Testis (tissue), 3 donors: ENCODE measurements around the gene PAX8. TPM values are rescaled to one million over a fixed set of nuclear protein-coding genes. Genes with fewer than 3 reads are reported as not detected.

Source experiments
- DNase-seq: peaks from one replicate; pipeline ENCODE4 v3.0.0-alpha.2; 2019
- H3K27ac ChIP-seq, 2 donors: fragments of 200-600 bp; sonication (generic); one replicate each; pipeline ENCODE4 v1.5.1; 2019
- H3K27me3 ChIP-seq: fragments of 200-600 bp; sonication (generic); one replicate; pipeline ENCODE4 v1.5.1; 2019
- H3K36me3 ChIP-seq: fragments of 200-600 bp; sonication (generic); one replicate; pipeline ENCODE4 v1.5.1; 2017; ENCODE audit warnings: low read depth; ENCODE audit errors: missing control alignments
- H3K4me1 ChIP-seq: fragments of 200-600 bp; sonication (generic); one replicate; pipeline ENCODE4 v1.5.1; 2019
- H3K4me3 ChIP-seq, 2 donors: fragments of 200-600 bp; sonication (generic); one replicate each; pipeline ENCODE4 v1.5.1; 2017 to 2019
- H3K9me3 ChIP-seq: fragments of 200-600 bp; sonication (generic); one replicate; pipeline ENCODE4 v1.5.1; 2017
- POLR2A ChIP-seq: fragments of 450-650 bp; IDR thresholded peaks from one replicate; pipeline ENCODE4 v1.6.1; 2017; ENCODE audit warnings: antibody characterized with exemption, mild to moderate bottlenecking, moderate library complexity
- WGBS, 2 donors: methylation state at CpG; one replicate each; pipeline ENCODE4 v1.1.5; 2018; 5-methylcytosine and 5-hydroxymethylcytosine counted together
- intact Hi-C: fragments of 100-400 bp; cut with DNase I; formaldehyde crosslinking; loops from one replicate; pipeline ENCODE4 v1.15.1; 2023; ENCODE audit warnings: low total_unique reads
- polyA plus RNA-seq: library from polyadenylated mRNA; stranded (reverse); fragments of 350-450 nt; fragmentation: Illumina TruSeq; extraction: RNeasy Lipid Tissue Mini Kit (QIAGEN cat#74804); gene quantifications from one replicate; pipeline ENCODE4 v1.2.3, GENCODE V29; 2014; ENCODE audit warnings: low read depth, low replicate concordance; ENCODE audit not compliant: insufficient read depth
- total RNA-seq, 2 donors: library from RNA; depleted of rRNA; stranded (reverse); fragments of >200 nt; gene quantifications; one replicate each; pipeline ENCODE4 v1.2.3, GENCODE V29; 2016
- TF ChIP-seq, protein P1 (sequence below), 3 experiments: fragments of 450-650 bp in 2 of 3; fragments of 200-600 bp in 1 of 3; sonication (generic) in 1 of 3; IDR thresholded peaks; one replicate each; pipeline ENCODE4 v1.5.1; 2016 to 2019; ENCODE audit warnings: antibody characterized with exemption in 3 of 3, mild to moderate bottlenecking in 2 of 3, moderate library complexity in 1 of 3

PAX8 gene
- total and polyA plus RNA-seq, 3 donors from 2014 or later = 4.7 to 22.3 (median 5.4) TPM

DNA sequence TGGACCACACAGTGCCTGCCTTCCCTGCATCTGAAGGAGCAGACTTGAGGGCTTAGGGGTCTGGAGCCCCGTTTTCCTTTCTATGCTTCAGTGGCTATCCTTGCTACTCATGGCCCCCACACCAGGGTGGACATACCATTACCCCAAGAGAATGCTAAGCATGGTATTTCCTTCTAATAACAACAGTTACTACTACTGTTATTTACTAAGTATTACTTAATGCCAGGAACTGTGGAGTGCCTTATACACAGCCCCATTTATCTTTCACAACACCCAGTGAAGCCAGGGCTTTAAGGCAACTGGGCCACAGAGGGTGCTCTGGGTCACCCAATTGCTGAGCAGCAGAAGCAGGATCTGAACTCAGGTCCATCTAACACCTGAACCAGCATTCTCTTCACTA, 5.8 kb upstream of the PAX8 start:
- intact Hi-C loops = no loop called here
- 88 to 89% methylated on average over 1 of the region's 1 CpG for WGBS, 2 donors
- Histone ChIP-seq H3K27ac (no peak overlapping the region), H3K4me1 (no peaks in the 10 kb centered on the region), H3K27me3 (no peaks in the 10 kb centered on the region), H3K9me3 (no peaks in the 10 kb centered on the region), H3K36me3 (no peaks in the 10 kb centered on the region), H3K4me3 (no peak overlapping the region)
- TF ChIP-seq POLR2A = no peak
- TF ChIP-seq, protein P1, sequence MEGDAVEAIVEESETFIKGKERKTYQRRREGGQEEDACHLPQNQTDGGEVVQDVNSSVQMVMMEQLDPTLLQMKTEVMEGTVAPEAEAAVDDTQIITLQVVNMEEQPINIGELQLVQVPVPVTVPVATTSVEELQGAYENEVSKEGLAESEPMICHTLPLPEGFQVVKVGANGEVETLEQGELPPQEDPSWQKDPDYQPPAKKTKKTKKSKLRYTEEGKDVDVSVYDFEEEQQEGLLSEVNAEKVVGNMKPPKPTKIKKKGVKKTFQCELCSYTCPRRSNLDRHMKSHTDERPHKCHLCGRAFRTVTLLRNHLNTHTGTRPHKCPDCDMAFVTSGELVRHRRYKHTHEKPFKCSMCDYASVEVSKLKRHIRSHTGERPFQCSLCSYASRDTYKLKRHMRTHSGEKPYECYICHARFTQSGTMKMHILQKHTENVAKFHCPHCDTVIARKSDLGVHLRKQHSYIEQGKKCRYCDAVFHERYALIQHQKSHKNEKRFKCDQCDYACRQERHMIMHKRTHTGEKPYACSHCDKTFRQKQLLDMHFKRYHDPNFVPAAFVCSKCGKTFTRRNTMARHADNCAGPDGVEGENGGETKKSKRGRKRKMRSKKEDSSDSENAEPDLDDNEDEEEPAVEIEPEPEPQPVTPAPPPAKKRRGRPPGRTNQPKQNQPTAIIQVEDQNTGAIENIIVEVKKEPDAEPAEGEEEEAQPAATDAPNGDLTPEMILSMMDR (IDR thresholded peaks at IDR 0.05) = no peak
- DNase-seq = no peak

DNA sequence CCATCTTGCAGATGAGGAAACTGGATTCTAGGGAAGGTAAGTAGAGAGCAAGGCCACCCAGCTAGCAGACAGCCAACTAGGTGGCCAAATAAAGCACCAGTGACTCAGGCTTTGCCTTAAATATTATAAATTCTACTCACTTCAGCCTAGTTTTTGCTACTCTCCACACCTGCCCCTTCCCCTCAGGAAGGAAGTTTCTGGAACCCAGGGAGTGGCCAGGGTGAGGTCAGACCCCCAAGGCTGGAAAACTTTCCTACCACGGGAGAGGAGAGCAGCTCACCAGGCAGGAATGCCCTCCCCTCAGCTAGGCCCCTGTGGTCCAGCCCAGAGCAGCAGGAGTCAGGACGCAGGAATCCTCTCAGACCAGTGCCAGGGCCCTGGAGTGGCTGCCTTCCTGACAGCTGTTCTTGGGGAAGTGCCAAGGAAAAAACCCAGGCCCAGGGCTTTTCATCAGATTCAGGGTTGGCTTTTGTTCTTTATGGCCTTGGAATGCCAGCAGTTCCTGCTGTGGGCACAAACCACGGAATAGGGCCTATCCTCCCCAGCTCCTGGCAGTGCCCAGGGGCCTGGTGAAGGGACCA, 5.1 kb upstream of the PAX8 start:
- Histone ChIP-seq H3K27me3 (no peaks in the 10 kb centered on the region), H3K4me1 (no peaks in the 10 kb centered on the region), H3K36me3 (no peaks in the 10 kb centered on the region), H3K9me3 (no peaks in the 10 kb centered on the region), H3K4me3 (no peak overlapping the region), H3K27ac (no peak overlapping the region)
- TF ChIP-seq POLR2A = no peak
- TF ChIP-seq, protein P1 (IDR thresholded peaks at IDR 0.05) = no peak
- intact Hi-C loops = no loop called here
- WGBS, 2 donors = 45 to 50% methylated on average over 2 to 3 of the region's 3 CpGs
- DNase-seq = peak; percentile 31

DNA sequence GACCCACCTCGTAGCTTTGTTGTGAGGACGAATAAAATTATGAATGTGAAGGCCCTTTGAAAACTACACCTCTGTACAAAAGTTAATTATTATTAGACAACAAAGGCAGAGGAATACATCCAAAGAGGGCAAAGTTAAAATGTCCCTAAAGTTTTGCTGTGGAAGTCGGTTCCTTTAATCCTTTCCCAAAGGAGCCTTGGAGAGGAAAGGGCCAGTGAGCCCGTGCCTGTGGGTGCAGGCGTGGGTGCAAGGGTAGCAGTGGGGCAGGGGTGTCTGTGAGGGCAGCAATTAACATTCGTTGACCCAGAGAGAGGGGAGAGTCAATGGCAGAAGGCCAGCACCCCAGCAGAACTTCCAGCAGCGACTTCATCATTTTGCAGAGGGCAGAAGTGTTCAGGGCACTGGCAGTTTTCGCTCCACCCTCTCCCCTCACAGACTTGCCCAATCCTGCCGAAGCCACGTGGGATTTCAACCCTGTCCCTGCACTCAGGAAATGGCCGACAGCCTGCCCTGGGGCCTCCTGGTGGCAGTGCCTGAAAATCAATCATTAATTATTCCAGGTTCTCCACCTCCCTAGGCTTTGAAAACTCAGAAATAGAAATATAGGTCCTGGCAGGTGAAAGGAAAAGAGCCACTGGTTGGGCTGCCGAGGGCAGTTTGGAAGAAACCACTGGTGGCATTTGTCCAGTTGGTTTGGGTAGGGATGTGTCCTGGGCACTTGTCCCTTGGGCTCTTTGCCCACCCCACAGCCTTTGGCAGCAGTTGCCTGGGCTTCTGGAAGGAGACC, 4.2 kb upstream of the PAX8 start:
- Histone ChIP-seq H3K4me1 (peaks cover 2% of the 10 kb centered on the region), H3K36me3 (no peaks in the 10 kb centered on the region), H3K4me3 (no peak overlapping the region), H3K9me3 (no peaks in the 10 kb centered on the region), H3K27me3 (no peaks in the 10 kb centered on the region), H3K27ac (no peak overlapping the region)
- intact Hi-C loops = no loop called here
- no peak for TF ChIP-seq POLR2A
- TF ChIP-seq, protein P1 (IDR thresholded peaks at IDR 0.05) = peak in 1 of 3 experiments; percentile 14
- WGBS, 2 donors = 65 to 75% methylated on average over 12 of the region's 12 CpGs
- no peak for DNase-seq

DNA sequence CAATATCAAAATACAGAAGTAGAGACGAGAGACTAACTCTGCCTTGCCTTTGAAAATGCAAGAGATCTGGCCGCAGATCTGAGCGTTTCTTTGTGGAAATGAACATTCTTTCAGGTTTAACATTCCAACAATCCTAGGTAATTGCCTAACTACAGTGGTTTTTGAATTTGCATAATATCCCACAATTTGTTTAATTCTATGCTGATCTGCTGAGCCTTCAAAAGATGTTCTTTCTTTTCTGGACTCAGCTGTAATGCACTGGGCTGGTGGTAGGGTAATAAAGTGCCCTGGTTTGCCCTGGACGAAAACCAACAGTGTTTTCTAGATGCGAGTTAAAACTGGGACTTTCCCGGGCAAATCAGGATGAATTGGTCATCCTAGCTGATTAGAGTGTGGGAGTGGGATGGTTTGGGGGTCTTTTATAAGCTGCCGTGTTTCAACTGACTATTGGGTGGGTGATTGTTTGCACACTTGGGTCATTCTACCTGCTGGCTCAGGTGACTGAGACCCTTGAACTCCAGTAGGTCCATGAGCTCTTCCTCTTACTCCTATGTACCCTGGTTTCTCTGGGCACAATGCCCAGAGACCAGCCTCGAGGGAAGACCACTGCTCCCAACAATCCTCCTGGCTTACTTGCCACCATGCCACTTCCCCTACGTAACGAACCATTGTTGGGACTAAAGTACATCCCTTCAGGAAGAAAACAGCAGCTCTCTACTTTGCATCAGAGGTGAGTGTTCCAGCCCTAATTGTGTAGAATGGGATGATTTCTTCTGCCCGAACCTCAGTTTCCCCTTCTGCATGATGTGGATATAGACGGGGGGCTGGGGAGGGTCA, 3.4 kb upstream of the PAX8 start:
- Histone ChIP-seq H3K27me3 (no peaks in the 10 kb centered on the region), H3K27ac (no peak overlapping the region), H3K4me1 (peaks cover 4% of the 10 kb centered on the region), H3K36me3 (no peaks in the 10 kb centered on the region), H3K9me3 (no peaks in the 10 kb centered on the region), H3K4me3 (no peak overlapping the region)
- DNase-seq = no peak
- TF ChIP-seq, protein P1 (IDR thresholded peaks at IDR 0.05) = no peak
- TF ChIP-seq POLR2A = no peak
- intact Hi-C loops = no loop called here
- WGBS, 2 donors = 87 to 92% methylated on average over 12 of the region's 12 CpGs
